ENCODE results near the gene CLP1.

The CLP1 gene

DNA sequence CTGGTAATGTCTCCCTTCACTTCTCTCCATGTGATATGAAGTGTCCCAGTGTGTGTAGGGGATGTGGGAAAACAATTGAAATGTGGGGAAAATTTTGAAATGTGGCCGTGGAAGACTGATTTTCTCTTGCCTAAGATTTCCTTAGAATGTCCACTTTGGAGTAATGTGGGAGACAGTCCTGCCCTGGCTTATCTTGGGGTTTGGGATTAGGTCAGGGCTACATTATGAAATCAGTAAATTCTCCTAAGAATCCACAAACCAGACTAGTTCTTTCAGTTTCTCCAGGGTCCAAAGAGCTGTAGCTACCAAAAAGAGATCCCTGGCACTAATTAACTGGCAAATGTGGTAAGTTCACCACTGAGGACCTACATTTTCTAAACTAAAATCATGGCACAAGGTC lies 30.7 kb upstream of the CLP1 start:
- Histone ChIP-seq H3K27me3 (ENCODE audit: control insufficient read depth in 5 of 5, insufficient read depth in 4 of 5, low read length in 5 of 5) (no peaks in the 10 kb centered on the region), H3K4me1 (ENCODE audit: control insufficient read depth in 5 of 5, insufficient read depth in 5 of 5, low read length in 5 of 5) (no peaks in the 10 kb centered on the region), H3K4me3 (ENCODE audit: low read depth in 1 of 5, low read length in 5 of 5) (no peak overlapping the region), H3K27ac (ENCODE audit: low read depth, low read length) (no peak overlapping the region), H3K36me3 (ENCODE audit: control insufficient read depth in 5 of 5, insufficient read depth in 5 of 5, low read length in 5 of 5) (no peaks in the 10 kb centered on the region), H3K9me3 (ENCODE audit: control insufficient read depth in 5 of 5, low read length in 5 of 5) (no peaks in the 10 kb centered on the region), H3K9ac (ENCODE audit: low read length in 5 of 5) (no peak overlapping the region)

DNA sequence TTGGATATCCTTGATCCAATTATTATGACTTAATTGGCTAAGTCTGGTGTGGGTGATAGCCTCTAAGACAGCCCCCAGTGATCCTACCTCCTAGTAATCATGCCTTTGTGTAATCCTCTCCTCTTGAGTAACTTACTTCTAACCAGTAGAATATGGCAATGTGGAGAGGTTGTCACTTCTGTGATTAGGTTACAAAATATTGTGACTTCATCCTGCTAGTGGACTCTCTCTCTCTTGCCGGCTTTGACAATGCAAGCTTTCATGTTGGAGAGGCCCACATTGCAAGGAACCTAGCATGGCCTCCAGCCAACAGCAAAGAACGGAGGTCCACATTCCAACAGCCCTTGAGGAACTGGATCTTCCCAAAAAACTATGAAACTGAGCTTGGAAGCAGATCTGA lies 27.4 kb upstream of the CLP1 start:
- H3K27me3 ChIP-seq (ENCODE audit: control insufficient read depth in 5 of 5, insufficient read depth in 4 of 5, low read length in 5 of 5) = no peaks in the 10 kb centered on the region
- no peak overlapping the region for H3K9ac ChIP-seq (ENCODE audit: low read length in 5 of 5)
- H3K9me3 ChIP-seq (ENCODE audit: control insufficient read depth in 5 of 5, low read length in 5 of 5) = no peaks in the 10 kb centered on the region
- no peaks in the 10 kb centered on the region for H3K4me1 ChIP-seq (ENCODE audit: control insufficient read depth in 5 of 5, insufficient read depth in 5 of 5, low read length in 5 of 5)
- H3K27ac ChIP-seq (ENCODE audit: low read depth, low read length) = no peak overlapping the region
- H3K36me3 ChIP-seq (ENCODE audit: control insufficient read depth in 5 of 5, insufficient read depth in 5 of 5, low read length in 5 of 5) = no peaks in the 10 kb centered on the region
- H3K4me3 ChIP-seq (ENCODE audit: low read depth in 1 of 5, low read length in 5 of 5) = no peak overlapping the region

DNA sequence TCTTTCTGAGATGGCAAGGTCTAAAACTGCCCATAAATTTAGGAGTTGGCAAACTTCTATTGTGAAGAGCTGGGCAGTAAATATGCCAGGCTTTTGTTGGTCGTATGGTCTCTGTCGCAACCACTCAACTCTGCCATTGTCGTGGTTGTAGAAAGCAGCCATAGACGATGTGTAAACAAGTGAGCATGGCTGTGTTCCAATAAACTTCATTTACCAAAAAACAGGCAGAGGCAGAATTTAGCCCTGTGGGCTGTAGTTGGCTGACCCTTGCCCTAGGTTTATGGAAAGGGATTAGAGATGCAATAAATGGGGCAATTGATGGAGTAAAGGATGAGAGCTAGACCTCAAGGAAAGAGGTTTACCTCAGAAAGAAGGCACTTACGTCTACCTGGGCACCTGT lies 25.4 kb upstream of the CLP1 start:
- Histone ChIP-seq H3K36me3 (ENCODE audit: control insufficient read depth in 5 of 5, insufficient read depth in 5 of 5, low read length in 5 of 5) (no peaks in the 10 kb centered on the region), H3K27me3 (ENCODE audit: control insufficient read depth in 5 of 5, insufficient read depth in 4 of 5, low read length in 5 of 5) (no peaks in the 10 kb centered on the region), H3K9ac (ENCODE audit: low read length in 5 of 5) (no peak overlapping the region)

DNA sequence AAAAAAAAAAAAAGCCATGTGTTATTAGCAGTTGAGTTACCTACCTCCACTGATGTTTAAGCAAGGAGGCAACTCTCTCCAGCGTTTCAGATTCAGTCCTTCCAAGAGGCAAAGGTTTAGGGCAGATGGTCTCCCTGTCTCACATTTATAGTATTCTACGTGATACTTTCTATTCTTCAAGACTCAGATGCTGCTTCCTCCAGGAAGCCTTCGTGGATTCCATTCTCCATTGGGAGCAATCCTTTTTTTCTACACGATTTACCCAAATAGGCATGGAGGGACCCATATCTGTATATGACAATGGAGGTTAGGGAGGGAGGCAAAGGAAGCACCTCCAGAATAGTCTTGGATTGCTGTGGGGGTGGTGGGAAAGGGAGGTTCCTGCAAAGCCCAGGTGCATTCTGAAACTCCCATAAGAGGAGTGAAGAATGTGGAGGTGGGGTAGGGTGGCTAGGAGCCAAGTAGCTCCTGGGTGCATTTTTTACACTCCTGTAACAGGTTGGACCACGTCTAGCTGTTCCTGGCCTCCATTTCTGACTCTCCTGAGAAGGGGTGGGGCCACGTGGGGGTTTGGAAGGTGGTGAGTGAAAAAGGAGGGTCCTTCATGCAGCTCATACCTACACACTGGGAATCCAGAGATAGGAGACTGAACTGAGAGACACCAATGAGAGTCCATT lies 24.0 kb upstream of the CLP1 start:
- H3K36me3 ChIP-seq (ENCODE audit: control insufficient read depth in 5 of 5, insufficient read depth in 5 of 5, low read length in 5 of 5) = no peaks in the 10 kb centered on the region
- H3K27ac ChIP-seq (ENCODE audit: low read depth, low read length) = no peak overlapping the region
- no peak overlapping the region for H3K4me3 ChIP-seq (ENCODE audit: low read depth in 1 of 5, low read length in 5 of 5)
- no peaks in the 10 kb centered on the region for H3K9me3 ChIP-seq (ENCODE audit: control insufficient read depth in 5 of 5, low read length in 5 of 5)
- H3K27me3 ChIP-seq (ENCODE audit: control insufficient read depth in 5 of 5, insufficient read depth in 4 of 5, low read length in 5 of 5) = peaks cover 0 to 3% (median 0%) of the 10 kb centered on the region in 5 donors
- H3K9ac ChIP-seq (ENCODE audit: low read length in 5 of 5) = no peak overlapping the region
- peaks cover 2 to 12% (median 10%) of the 10 kb centered on the region in 5 donors for H3K4me1 ChIP-seq (ENCODE audit: control insufficient read depth in 5 of 5, insufficient read depth in 5 of 5, low read length in 5 of 5)

More for the DNA sequence above, 25.4 kb upstream of the CLP1 start:
- no peak overlapping the region for H3K4me3 ChIP-seq (ENCODE audit: low read depth in 1 of 5, low read length in 5 of 5)
- no peak overlapping the region for H3K27ac ChIP-seq (ENCODE audit: low read depth, low read length)
- H3K4me1 ChIP-seq (ENCODE audit: control insufficient read depth in 5 of 5, insufficient read depth in 5 of 5, low read length in 5 of 5) = no peaks in the 10 kb centered on the region
- H3K9me3 ChIP-seq (ENCODE audit: control insufficient read depth in 5 of 5, low read length in 5 of 5) = no peaks in the 10 kb centered on the region

GRCh38 chr11:57634311-57634710 lies 23.3 kb upstream of the CLP1 start:
- Histone ChIP-seq H3K36me3 (ENCODE audit: control insufficient read depth in 5 of 5, insufficient read depth in 5 of 5, low read length in 5 of 5) (no peaks in the 10 kb centered on the region), H3K9ac (ENCODE audit: low read length in 5 of 5) (no peak overlapping the region), H3K4me1 (ENCODE audit: control insufficient read depth in 5 of 5, insufficient read depth in 5 of 5, low read length in 5 of 5) (peaks cover 2 to 20% (median 17%) of the 10 kb centered on the region in 5 donors), H3K27ac (ENCODE audit: low read depth, low read length) (no peak overlapping the region), H3K27me3 (ENCODE audit: control insufficient read depth in 5 of 5, insufficient read depth in 4 of 5, low read length in 5 of 5) (peaks cover 0 to 6% (median 0%) of the 10 kb centered on the region in 5 donors), H3K4me3 (ENCODE audit: low read depth in 1 of 5, low read length in 5 of 5) (no peak overlapping the region), H3K9me3 (ENCODE audit: control insufficient read depth in 5 of 5, low read length in 5 of 5) (no peaks in the 10 kb centered on the region)

- no peak overlapping the region for H3K4me3 ChIP-seq (ENCODE audit: low read depth in 1 of 5, low read length in 5 of 5)
- H3K9ac ChIP-seq (ENCODE audit: low read length in 5 of 5) = no peak overlapping the region
- H3K27ac ChIP-seq (ENCODE audit: low read depth, low read length) = no peak overlapping the region
- H3K9me3 ChIP-seq (ENCODE audit: control insufficient read depth in 5 of 5, low read length in 5 of 5) = no peaks in the 10 kb centered on the region
- H3K36me3 ChIP-seq (ENCODE audit: control insufficient read depth in 5 of 5, insufficient read depth in 5 of 5, low read length in 5 of 5) = no peaks in the 10 kb centered on the region
- H3K27me3 ChIP-seq (ENCODE audit: control insufficient read depth in 5 of 5, insufficient read depth in 4 of 5, low read length in 5 of 5) = peaks cover 0 to 6% (median 0%) of the 10 kb centered on the region in 5 donors
- peaks cover 4 to 29% (median 26%) of the 10 kb centered on the region in 5 donors for H3K4me1 ChIP-seq (ENCODE audit: control insufficient read depth in 5 of 5, insufficient read depth in 5 of 5, low read length in 5 of 5)
Observed at GRCh38 chr11:57635246-57635645, 22.3 kb upstream of the CLP1 start.

GRCh38 chr11:57637626-57638004 lies 19.9 kb upstream of the CLP1 start:
- H3K9ac ChIP-seq (ENCODE audit: low read length in 5 of 5) = peak overlapping the region in 3 of 5 donors; percentile 20 to 65 (median 51)
- H3K27ac ChIP-seq (ENCODE audit: low read depth, low read length) = no peak overlapping the region

DNA sequence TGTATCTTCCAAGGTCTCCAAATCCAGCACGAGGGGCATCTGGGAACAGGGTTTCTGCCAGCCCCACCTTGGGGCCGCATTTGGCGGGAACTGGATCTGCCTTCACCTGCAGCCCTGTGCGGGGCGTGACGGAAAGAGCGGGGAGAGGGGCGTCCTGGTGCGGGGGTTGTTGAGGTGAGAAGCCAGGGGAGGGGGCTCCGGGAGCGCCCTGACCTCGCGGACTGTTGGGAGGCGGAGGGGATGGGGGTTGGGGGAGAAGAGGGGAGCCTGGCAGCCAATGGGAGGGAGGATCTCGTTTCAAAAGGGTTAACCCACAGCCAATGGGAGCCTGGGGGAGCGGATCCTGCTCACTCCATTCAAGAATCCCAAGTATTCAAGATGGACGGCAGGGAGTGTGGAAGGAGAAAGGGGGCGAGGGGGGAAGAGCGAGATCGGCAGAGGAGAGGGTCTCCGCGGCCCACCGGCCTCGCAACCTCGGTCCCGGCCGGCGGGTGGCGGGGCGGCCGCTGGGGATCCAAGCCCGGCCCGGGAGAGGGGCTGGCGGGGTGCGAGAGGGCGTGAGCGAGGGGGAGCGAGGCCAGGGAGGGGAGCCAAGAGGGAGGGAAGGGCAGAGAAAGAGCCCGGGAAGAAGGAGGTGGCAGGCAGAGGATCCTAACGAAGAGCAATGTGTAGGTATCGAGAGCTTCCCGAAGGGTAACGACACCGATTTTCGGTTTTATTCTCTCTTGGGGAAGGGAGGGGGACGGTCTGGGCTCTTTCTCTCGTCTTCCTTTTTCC lies 19.4 kb upstream of the CLP1 start:
- no peaks in the 10 kb centered on the region for H3K9me3 ChIP-seq (ENCODE audit: control insufficient read depth in 5 of 5, low read length in 5 of 5)
- peaks cover 4 to 30% (median 28%) of the 10 kb centered on the region in 5 donors for H3K4me1 ChIP-seq (ENCODE audit: control insufficient read depth in 5 of 5, insufficient read depth in 5 of 5, low read length in 5 of 5)
- H3K36me3 ChIP-seq (ENCODE audit: control insufficient read depth in 5 of 5, insufficient read depth in 5 of 5, low read length in 5 of 5) = no peaks in the 10 kb centered on the region
- peak overlapping the region; percentile 61 to 84 (median 65) for H3K9ac ChIP-seq (ENCODE audit: low read length in 5 of 5)
- H3K27me3 ChIP-seq (ENCODE audit: control insufficient read depth in 5 of 5, insufficient read depth in 4 of 5, low read length in 5 of 5) = peaks cover 0 to 6% (median 0%) of the 10 kb centered on the region in 5 donors
- H3K27ac ChIP-seq (ENCODE audit: low read depth, low read length) = peak overlapping the region; percentile 41
- H3K4me3 ChIP-seq (ENCODE audit: low read depth in 1 of 5, low read length in 5 of 5) = peak overlapping the region; percentile 81 to 90 (median 86)

More at GRCh38 chr11:57637626-57638004, 19.9 kb upstream of the CLP1 start:
- H3K4me1 ChIP-seq (ENCODE audit: control insufficient read depth in 5 of 5, insufficient read depth in 5 of 5, low read length in 5 of 5) = peaks cover 4 to 30% (median 28%) of the 10 kb centered on the region in 5 donors
- no peaks in the 10 kb centered on the region for H3K9me3 ChIP-seq (ENCODE audit: control insufficient read depth in 5 of 5, low read length in 5 of 5)
- peak overlapping the region; percentile 73 to 90 (median 86) for H3K4me3 ChIP-seq (ENCODE audit: low read depth in 1 of 5, low read length in 5 of 5)
- H3K36me3 ChIP-seq (ENCODE audit: control insufficient read depth in 5 of 5, insufficient read depth in 5 of 5, low read length in 5 of 5) = no peaks in the 10 kb centered on the region
- H3K27me3 ChIP-seq (ENCODE audit: control insufficient read depth in 5 of 5, insufficient read depth in 4 of 5, low read length in 5 of 5) = peaks cover 0 to 6% (median 0%) of the 10 kb centered on the region in 5 donors

GRCh38 chr11:57638811-57639320 lies 18.7 kb upstream of the CLP1 start:
- Histone ChIP-seq H3K36me3 (ENCODE audit: control insufficient read depth in 5 of 5, insufficient read depth in 5 of 5, low read length in 5 of 5) (no peaks in the 10 kb centered on the region), H3K9ac (ENCODE audit: low read length in 5 of 5) (peak overlapping the region; percentile 61 to 84 (median 65)), H3K27me3 (ENCODE audit: control insufficient read depth in 5 of 5, insufficient read depth in 4 of 5, low read length in 5 of 5) (peaks cover 0 to 6% (median 0%) of the 10 kb centered on the region in 5 donors), H3K4me1 (ENCODE audit: control insufficient read depth in 5 of 5, insufficient read depth in 5 of 5, low read length in 5 of 5) (peaks cover 4 to 30% (median 28%) of the 10 kb centered on the region in 5 donors), H3K9me3 (ENCODE audit: control insufficient read depth in 5 of 5, low read length in 5 of 5) (no peaks in the 10 kb centered on the region), H3K4me3 (ENCODE audit: low read depth in 1 of 5, low read length in 5 of 5) (peak overlapping the region; percentile 81 to 90 (median 86)), H3K27ac (ENCODE audit: low read depth, low read length) (peak overlapping the region; percentile 41)

Data from subcutaneous abdominal adipose tissue (tissue), 5 donors.